ENCODE results near the gene KLHDC4.

DNA sequence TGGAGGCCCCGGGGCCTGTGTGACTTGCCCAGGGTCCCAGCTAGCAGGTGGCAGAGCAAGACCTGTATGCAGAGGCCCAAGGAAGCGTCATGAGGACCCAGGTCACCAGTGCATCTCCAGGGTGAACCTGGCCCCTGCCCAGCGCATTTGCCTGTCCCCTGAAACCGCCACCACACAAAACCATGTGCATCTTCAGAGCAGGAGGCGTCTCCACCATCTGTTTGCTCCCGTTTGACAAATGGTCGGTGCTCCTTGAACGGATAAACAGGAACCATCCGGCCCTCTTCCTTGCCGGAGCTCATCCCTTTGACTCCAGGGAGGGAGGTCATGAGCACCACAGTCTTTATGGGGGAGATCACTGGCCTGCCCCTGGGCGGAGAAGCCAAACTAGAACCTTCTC lies 101.0 kb downstream of the KLHDC4 start:
- TF ChIP-seq, protein P1, sequence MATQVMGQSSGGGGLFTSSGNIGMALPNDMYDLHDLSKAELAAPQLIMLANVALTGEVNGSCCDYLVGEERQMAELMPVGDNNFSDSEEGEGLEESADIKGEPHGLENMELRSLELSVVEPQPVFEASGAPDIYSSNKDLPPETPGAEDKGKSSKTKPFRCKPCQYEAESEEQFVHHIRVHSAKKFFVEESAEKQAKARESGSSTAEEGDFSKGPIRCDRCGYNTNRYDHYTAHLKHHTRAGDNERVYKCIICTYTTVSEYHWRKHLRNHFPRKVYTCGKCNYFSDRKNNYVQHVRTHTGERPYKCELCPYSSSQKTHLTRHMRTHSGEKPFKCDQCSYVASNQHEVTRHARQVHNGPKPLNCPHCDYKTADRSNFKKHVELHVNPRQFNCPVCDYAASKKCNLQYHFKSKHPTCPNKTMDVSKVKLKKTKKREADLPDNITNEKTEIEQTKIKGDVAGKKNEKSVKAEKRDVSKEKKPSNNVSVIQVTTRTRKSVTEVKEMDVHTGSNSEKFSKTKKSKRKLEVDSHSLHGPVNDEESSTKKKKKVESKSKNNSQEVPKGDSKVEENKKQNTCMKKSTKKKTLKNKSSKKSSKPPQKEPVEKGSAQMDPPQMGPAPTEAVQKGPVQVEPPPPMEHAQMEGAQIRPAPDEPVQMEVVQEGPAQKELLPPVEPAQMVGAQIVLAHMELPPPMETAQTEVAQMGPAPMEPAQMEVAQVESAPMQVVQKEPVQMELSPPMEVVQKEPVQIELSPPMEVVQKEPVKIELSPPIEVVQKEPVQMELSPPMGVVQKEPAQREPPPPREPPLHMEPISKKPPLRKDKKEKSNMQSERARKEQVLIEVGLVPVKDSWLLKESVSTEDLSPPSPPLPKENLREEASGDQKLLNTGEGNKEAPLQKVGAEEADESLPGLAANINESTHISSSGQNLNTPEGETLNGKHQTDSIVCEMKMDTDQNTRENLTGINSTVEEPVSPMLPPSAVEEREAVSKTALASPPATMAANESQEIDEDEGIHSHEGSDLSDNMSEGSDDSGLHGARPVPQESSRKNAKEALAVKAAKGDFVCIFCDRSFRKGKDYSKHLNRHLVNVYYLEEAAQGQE (IDR thresholded peaks at IDR 0.05; ENCODE audit: unreplicated experiment) = no peak
- TF ChIP-seq EZH2 (IDR thresholded peaks at IDR 0.05; ENCODE audit: low read depth, unreplicated experiment) (no peak), POLR2AphosphoS5 (IDR thresholded peaks at IDR 0.05; ENCODE audit: low read depth) (no peak), CREB1 (CRISPR knock-in tag; IDR thresholded peaks at IDR 0.05; ENCODE audit: low read depth) (no peak), EZH2phosphoT487 (IDR thresholded peaks at IDR 0.05; ENCODE audit: unreplicated experiment) (no peak), ETS1 (IDR thresholded peaks at IDR 0.05) (no peak), ZNF114 (CRISPR knock-in tag; IDR thresholded peaks at IDR 0.05) (no peak)
- TF ChIP-seq, protein P2, sequence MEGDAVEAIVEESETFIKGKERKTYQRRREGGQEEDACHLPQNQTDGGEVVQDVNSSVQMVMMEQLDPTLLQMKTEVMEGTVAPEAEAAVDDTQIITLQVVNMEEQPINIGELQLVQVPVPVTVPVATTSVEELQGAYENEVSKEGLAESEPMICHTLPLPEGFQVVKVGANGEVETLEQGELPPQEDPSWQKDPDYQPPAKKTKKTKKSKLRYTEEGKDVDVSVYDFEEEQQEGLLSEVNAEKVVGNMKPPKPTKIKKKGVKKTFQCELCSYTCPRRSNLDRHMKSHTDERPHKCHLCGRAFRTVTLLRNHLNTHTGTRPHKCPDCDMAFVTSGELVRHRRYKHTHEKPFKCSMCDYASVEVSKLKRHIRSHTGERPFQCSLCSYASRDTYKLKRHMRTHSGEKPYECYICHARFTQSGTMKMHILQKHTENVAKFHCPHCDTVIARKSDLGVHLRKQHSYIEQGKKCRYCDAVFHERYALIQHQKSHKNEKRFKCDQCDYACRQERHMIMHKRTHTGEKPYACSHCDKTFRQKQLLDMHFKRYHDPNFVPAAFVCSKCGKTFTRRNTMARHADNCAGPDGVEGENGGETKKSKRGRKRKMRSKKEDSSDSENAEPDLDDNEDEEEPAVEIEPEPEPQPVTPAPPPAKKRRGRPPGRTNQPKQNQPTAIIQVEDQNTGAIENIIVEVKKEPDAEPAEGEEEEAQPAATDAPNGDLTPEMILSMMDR (conservative IDR thresholded peaks at IDR 0.05; ENCODE audit: low read depth in 2 of 2) = no peak

Data from GM23338 (cell line).